Measurements from ENCODE around the gene USP47. TPM values are rescaled to one million over a fixed set of nuclear protein-coding genes. Genes with fewer than 3 reads are reported as not detected.

Gene USP47
- total and polyA plus RNA-seq, 9 of the 15 experiments (the other 6 are each of a cell fraction or from before 2014, with no cell fraction given), result 13.1 to 63.6 (median 34.7) TPM

DNA sequence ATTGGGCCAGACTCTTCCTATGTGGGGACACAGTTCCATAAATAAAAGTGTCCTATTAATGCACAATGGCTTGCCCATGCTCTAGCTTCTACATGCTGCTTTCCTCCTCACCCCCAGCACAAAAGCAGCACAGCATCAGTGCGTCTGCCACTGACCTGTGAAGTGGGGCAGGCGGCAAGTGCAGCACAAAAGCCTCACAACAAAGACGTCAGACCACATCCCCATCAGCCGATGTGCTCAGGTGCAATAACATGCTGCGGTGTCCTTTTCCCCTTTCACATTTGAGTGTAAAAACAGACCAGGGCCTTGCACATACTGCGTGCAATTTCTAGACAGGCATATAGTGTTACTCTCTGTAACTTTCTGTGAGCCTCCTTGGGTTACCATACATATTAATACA lies 153.8 kb downstream of the USP47 start (continued):
- TF ChIP-seq PHB (CRISPR knock-in tag; IDR thresholded peaks at IDR 0.05) (no peak), MBD1 (CRISPR knock-in tag; IDR thresholded peaks at IDR 0.05) (no peak), CHD7 (IDR thresholded peaks at IDR 0.05; ENCODE audit: low read depth, low read length) (no peak), CC2D1A (IDR thresholded peaks at IDR 0.05) (no peak), ZFX (CRISPR knock-in tag; IDR thresholded peaks at IDR 0.05) (no peak)
- TF ChIP-seq, protein P1, sequence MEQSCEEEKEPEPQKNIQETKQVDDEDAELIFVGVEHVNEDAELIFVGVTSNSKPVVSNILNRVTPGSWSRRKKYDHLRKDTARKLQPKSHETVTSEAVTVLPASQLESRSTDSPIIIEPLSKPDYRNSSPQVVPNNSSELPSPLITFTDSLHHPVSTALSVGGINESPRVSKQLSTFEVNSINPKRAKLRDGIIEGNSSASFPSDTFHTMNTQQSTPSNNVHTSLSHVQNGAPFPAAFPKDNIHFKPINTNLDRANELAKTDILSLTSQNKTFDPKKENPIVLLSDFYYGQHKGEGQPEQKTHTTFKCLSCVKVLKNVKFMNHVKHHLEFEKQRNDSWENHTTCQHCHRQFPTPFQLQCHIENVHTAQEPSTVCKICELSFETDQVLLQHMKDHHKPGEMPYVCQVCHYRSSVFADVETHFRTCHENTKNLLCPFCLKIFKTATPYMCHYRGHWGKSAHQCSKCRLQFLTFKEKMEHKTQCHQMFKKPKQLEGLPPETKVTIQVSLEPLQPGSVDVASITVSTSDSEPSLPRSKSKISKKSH (CRISPR knock-in tag; IDR thresholded peaks at IDR 0.05), result no peak
- TF ChIP-seq, protein P2, sequence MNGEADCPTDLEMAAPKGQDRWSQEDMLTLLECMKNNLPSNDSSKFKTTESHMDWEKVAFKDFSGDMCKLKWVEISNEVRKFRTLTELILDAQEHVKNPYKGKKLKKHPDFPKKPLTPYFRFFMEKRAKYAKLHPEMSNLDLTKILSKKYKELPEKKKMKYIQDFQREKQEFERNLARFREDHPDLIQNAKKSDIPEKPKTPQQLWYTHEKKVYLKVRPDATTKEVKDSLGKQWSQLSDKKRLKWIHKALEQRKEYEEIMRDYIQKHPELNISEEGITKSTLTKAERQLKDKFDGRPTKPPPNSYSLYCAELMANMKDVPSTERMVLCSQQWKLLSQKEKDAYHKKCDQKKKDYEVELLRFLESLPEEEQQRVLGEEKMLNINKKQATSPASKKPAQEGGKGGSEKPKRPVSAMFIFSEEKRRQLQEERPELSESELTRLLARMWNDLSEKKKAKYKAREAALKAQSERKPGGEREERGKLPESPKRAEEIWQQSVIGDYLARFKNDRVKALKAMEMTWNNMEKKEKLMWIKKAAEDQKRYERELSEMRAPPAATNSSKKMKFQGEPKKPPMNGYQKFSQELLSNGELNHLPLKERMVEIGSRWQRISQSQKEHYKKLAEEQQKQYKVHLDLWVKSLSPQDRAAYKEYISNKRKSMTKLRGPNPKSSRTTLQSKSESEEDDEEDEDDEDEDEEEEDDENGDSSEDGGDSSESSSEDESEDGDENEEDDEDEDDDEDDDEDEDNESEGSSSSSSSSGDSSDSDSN (IDR thresholded peaks at IDR 0.05; ENCODE audit: borderline replicate concordance in 1 of 2, low read depth in 2 of 2, low read length in 2 of 2), result no peak
